OCI-LY3 (cell line): Measurements from ENCODE around the gene IL21R.
A peak's percentile ranks its signal among the peaks of the same experiment; 100 is the strongest.

ENCODE experiments used
- H2AFZ ChIP-seq: fragments of 200-600, 300-600 bp; shearing (Covaris generic); 2 replicates; pipeline ENCODE4 v1.6.0; 2014; ENCODE audit warnings: antibody characterized with exemption, low read depth, low read length
- H3K27ac ChIP-seq: fragments of 200-600, 300-600 bp; sonication (generic); 2 replicates; pipeline ENCODE4 v1.5.1; 2014; ENCODE audit warnings: mild to moderate bottlenecking, low read length, moderate library complexity, mixed read lengths
- H3K27me3 ChIP-seq: fragments of 200-600, 300-600 bp; sonication (generic); 2 replicates; pipeline ENCODE4 v1.6.1; 2014; ENCODE audit warnings: low read depth, low read length, mixed read lengths
- H3K36me3 ChIP-seq: fragments of 200-600, 300-600 bp; sonication (generic); replicated peaks from 2 replicates; pipeline ENCODE3; 2014; ENCODE audit warnings: low read depth, low read length, mixed read lengths
- H3K4me1 ChIP-seq: fragments of 300-600, 200-600 bp; sonication (generic); 2 replicates; pipeline ENCODE4 v1.6.1; 2014; ENCODE audit warnings: low read length, mixed read lengths
- H3K4me2 ChIP-seq: fragments of 200-600, 300-600 bp; sonication (generic); 2 replicates; pipeline ENCODE4 v1.6.1; 2014; ENCODE audit warnings: low read length, mixed read lengths
- H3K4me3 ChIP-seq: fragments of 300-600, 200-600 bp; sonication (generic); 2 replicates; pipeline ENCODE4 v1.5.1; 2014; ENCODE audit warnings: antibody characterized with exemption, mild to moderate bottlenecking, low read length, moderate library complexity
- H3K79me2 ChIP-seq: fragments of 300-600, 200-600 bp; shearing (Covaris generic); 2 replicates; pipeline ENCODE4 v1.6.1; 2014; ENCODE audit warnings: mild to moderate bottlenecking, low read length, mixed read lengths
- H3K9ac ChIP-seq: fragments of 300-600, 200-600 bp; shearing (Covaris generic); 2 replicates; pipeline ENCODE4 v1.6.0; 2014; ENCODE audit warnings: mild to moderate bottlenecking, low read length, moderate library complexity
- H3K9me3 ChIP-seq: fragments of 200-600, 300-600 bp; shearing (Covaris generic); 2 replicates; pipeline ENCODE4 v1.6.1; 2014; ENCODE audit warnings: low read length, mixed read lengths; ENCODE audit not compliant: insufficient read depth
- H4K20me1 ChIP-seq: fragments of 200-600, 300-600 bp; sonication (generic); 2 replicates; pipeline ENCODE4 v1.6.1; 2016; ENCODE audit warnings: low read length, mixed read lengths; ENCODE audit not compliant: insufficient read depth
- CTCF ChIP-seq: fragments of 200-600, 300-600 bp; sonication (generic); IDR thresholded peaks from 2 replicates; pipeline ENCODE4 v1.5.1; 2014; ENCODE audit warnings: antibody characterized with exemption, low read length, low read depth
- EZH2phosphoT487 ChIP-seq: fragments of 200-600 bp; shearing (Covaris generic); IDR thresholded peaks from 2 replicates; pipeline ENCODE4 v1.6.1; 2018; ENCODE audit warnings: antibody characterized with exemption, mixed run types, low read depth

IL21R gene

GRCh38 chr16:27414788-27415431 is 12.9 kb downstream of the IL21R start:
- peak overlapping the region; percentile 29 for H3K27ac ChIP-seq
- peaks cover 81% of the 10 kb centered on the region for H3K36me3 ChIP-seq
- H2AFZ ChIP-seq: no peak overlapping the region
- no peaks in the 10 kb centered on the region for H3K27me3 ChIP-seq
- H3K4me2 ChIP-seq: no peak overlapping the region
- H4K20me1 ChIP-seq: peaks cover 72% of the 10 kb centered on the region
- H3K4me1 ChIP-seq: peaks cover 35% of the 10 kb centered on the region
- H3K4me3 ChIP-seq: no peak overlapping the region
- H3K9me3 ChIP-seq: peaks cover 10% of the 10 kb centered on the region; the same call in 1 of the 2 replicates
- no peak overlapping the region for H3K9ac ChIP-seq
- H3K79me2 ChIP-seq: peaks cover 99% of the 10 kb centered on the region
- TF ChIP-seq EZH2phosphoT487: no peak

GRCh38 chr16:27417047-27417671 is 15.2 kb downstream of the IL21R start:
- H3K4me2 ChIP-seq: no peak overlapping the region
- peaks cover 74% of the 10 kb centered on the region for H4K20me1 ChIP-seq
- H3K4me1 ChIP-seq: peaks cover 21% of the 10 kb centered on the region
- peaks cover 21% of the 10 kb centered on the region; the same call in 1 of the 2 replicates for H3K9me3 ChIP-seq
- H3K79me2 ChIP-seq: peaks cover 99% of the 10 kb centered on the region
- no peak overlapping the region for H3K4me3 ChIP-seq
- no peak overlapping the region for H3K9ac ChIP-seq
- no peak overlapping the region for H3K27ac ChIP-seq
- TF ChIP-seq EZH2phosphoT487 (no peak), CTCF (no peak)
- peaks cover 82% of the 10 kb centered on the region for H3K36me3 ChIP-seq
- no peak overlapping the region for H2AFZ ChIP-seq
- H3K27me3 ChIP-seq: no peaks in the 10 kb centered on the region

- H3K36me3 ChIP-seq: peaks cover 77% of the 10 kb centered on the region
Observed at GRCh38 chr16:27421961-27422740, 20.2 kb downstream of the IL21R start.

More at GRCh38 chr16:27421961-27422740, 20.2 kb downstream of the IL21R start:
- H3K9me3 ChIP-seq: peaks cover 26% of the 10 kb centered on the region; the same call in 1 of the 2 replicates
- no peak overlapping the region for H3K27ac ChIP-seq
- peaks cover 67% of the 10 kb centered on the region for H4K20me1 ChIP-seq
- no peak overlapping the region for H3K4me2 ChIP-seq
- peaks cover 99% of the 10 kb centered on the region for H3K79me2 ChIP-seq
- H2AFZ ChIP-seq: no peak overlapping the region
- H3K27me3 ChIP-seq: no peaks in the 10 kb centered on the region
- H3K9ac ChIP-seq: no peak overlapping the region
- peaks cover 40% of the 10 kb centered on the region for H3K4me1 ChIP-seq
- no peak overlapping the region for H3K4me3 ChIP-seq
- no peak for TF ChIP-seq CTCF
- no peak for TF ChIP-seq EZH2phosphoT487
